A549 (cell line): ENCODE results near the gene FAXDC2.

ENCODE experiments used
- CBX8 ChIP-seq: fragments of 200-600 bp; sonication (generic); IDR thresholded peaks from 2 replicates; pipeline ENCODE4 v1.6.1; 2016
- CEBPB ChIP-seq, 2 experiments: fragments of >200 bp in 1 of 2; sonication (Bioruptor Twin) in 1 of 2; formaldehyde crosslinking in 1 of 2; IDR thresholded peaks; 2 replicates each; pipeline ENCODE4 v1.6.1; 2012 to 2016
- CHD2 ChIP-seq: fragments of 150-350 bp; IDR thresholded peaks from 2 replicates; pipeline ENCODE4 v1.6.1; 2014; ENCODE audit warnings: low read length; ENCODE audit not compliant: partially characterized antibody
- CTCF ChIP-seq: fragments of >200 bp; sonication (Bioruptor Twin); formaldehyde crosslinking; IDR thresholded peaks from 3 replicates; pipeline ENCODE4 v1.5.1; 2016
- E2F6 ChIP-seq: IDR thresholded peaks from 2 replicates; pipeline ENCODE4 v1.6.1; 2012; ENCODE audit warnings: low read depth, borderline replicate concordance
- EP300 ChIP-seq, 2 experiments: fragments of >200 bp; sonication (Bioruptor Twin); formaldehyde crosslinking; IDR thresholded peaks; 2 replicates in 1 of 2; 3 replicates in 1 of 2; pipeline ENCODE4 v1.6.1; 2016 to 2017
- MYC ChIP-seq: IDR thresholded peaks from 2 replicates; pipeline ENCODE4 v1.6.1; 2012; ENCODE audit warnings: mild to moderate bottlenecking, inconsistent platforms, low read length, improper control_type of control experiment, borderline replicate concordance
- POLR2A ChIP-seq: IDR thresholded peaks from 2 replicates; pipeline ENCODE4 v1.6.1; 2012; ENCODE audit warnings: mild to moderate bottlenecking, low read length
- RAD21 ChIP-seq, 2 experiments: fragments of >200 bp in 1 of 2; sonication (Bioruptor Twin) in 1 of 2; formaldehyde crosslinking in 1 of 2; IDR thresholded peaks in 1 of 2; conservative IDR thresholded peaks in 1 of 2; 2 replicates in 1 of 2; 3 replicates in 1 of 2; pipeline ENCODE4 v1.6.1; 2012 to 2018; ENCODE audit warnings: inconsistent platforms in 1 of 2
- RCOR1 ChIP-seq: fragments of 150-350 bp; IDR thresholded peaks from 2 replicates; pipeline ENCODE4 v1.6.1; 2014; ENCODE audit warnings: antibody characterized with exemption, low read length, low read depth
- REST ChIP-seq: fragments of 200-600 bp; sonication (generic); IDR thresholded peaks from 2 replicates; pipeline ENCODE4 v1.6.1; 2016; ENCODE audit warnings: antibody characterized with exemption, mild to moderate bottlenecking, moderate library complexity
- RFX5 ChIP-seq: fragments of 450-650 bp; IDR thresholded peaks from 2 replicates; pipeline ENCODE4 v1.7.1; 2014; ENCODE audit warnings: antibody characterized with exemption, mild to moderate bottlenecking, moderate library complexity
- RNF2 ChIP-seq: fragments of 200-600 bp; sonication (generic); IDR thresholded peaks from 2 replicates; pipeline ENCODE4 v1.6.1; 2016; ENCODE audit warnings: low read depth, mild to moderate bottlenecking, antibody characterized with exemption, moderate library complexity, borderline replicate concordance
- SMC3 ChIP-seq: fragments of >200 bp; sonication (Bioruptor Twin); formaldehyde crosslinking; IDR thresholded peaks from 3 replicates; pipeline ENCODE4 v1.6.1; 2018; ENCODE audit warnings: inconsistent platforms

GRCh38 chr5:154776167-154776566 is 74.2 kb downstream of the FAXDC2 start:
- TF ChIP-seq RAD21 (conservative IDR thresholded peaks at IDR 0.05 in 1 of 2, IDR thresholded peaks at IDR 0.05 in 1 of 2) (no peak), CTCF (no peak), POLR2A (no peak), E2F6 (no peak), RFX5 (no peak), REST (no peak), CHD2 (no peak), EP300 (IDR thresholded peaks at IDR 0.05) (no peak), MYC (no peak), RCOR1 (no peak), SMC3 (no peak), CEBPB (IDR thresholded peaks at IDR 0.05) (no peak), CBX8 (no peak), RNF2 (no peak)
